ENCODE data around the gene ITGA8.

DNA sequence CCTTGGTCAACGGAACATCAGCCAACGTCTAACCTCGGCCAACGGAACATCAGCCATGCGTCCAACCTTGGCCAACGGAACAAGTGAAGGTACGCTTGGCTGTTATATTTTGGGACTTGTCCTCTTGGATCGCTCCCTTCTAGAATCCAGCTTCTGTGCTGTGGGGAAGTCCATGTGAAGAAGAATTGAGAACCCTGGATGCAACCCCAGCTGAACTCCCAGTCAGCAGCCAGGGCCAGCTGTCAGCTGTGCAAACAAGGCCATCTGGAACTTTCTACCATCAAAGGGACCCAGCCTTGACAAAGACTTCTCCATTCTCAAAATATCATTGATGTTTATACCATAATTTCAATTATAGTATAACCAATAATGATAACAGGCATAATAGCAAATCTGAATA lies 43.3 kb upstream of the ITGA8 start:
- TF ChIP-seq, protein P1, sequence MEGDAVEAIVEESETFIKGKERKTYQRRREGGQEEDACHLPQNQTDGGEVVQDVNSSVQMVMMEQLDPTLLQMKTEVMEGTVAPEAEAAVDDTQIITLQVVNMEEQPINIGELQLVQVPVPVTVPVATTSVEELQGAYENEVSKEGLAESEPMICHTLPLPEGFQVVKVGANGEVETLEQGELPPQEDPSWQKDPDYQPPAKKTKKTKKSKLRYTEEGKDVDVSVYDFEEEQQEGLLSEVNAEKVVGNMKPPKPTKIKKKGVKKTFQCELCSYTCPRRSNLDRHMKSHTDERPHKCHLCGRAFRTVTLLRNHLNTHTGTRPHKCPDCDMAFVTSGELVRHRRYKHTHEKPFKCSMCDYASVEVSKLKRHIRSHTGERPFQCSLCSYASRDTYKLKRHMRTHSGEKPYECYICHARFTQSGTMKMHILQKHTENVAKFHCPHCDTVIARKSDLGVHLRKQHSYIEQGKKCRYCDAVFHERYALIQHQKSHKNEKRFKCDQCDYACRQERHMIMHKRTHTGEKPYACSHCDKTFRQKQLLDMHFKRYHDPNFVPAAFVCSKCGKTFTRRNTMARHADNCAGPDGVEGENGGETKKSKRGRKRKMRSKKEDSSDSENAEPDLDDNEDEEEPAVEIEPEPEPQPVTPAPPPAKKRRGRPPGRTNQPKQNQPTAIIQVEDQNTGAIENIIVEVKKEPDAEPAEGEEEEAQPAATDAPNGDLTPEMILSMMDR (IDR thresholded peaks at IDR 0.05), result no peak
- TF ChIP-seq POLR2AphosphoS5 (IDR thresholded peaks at IDR 0.05), result no peak
